ENCODE measurements around the gene RADIL.

GRCh38 chr7:4791101-4791737, 92.3 kb downstream of the RADIL start:
- TF ChIP-seq, protein P1, sequence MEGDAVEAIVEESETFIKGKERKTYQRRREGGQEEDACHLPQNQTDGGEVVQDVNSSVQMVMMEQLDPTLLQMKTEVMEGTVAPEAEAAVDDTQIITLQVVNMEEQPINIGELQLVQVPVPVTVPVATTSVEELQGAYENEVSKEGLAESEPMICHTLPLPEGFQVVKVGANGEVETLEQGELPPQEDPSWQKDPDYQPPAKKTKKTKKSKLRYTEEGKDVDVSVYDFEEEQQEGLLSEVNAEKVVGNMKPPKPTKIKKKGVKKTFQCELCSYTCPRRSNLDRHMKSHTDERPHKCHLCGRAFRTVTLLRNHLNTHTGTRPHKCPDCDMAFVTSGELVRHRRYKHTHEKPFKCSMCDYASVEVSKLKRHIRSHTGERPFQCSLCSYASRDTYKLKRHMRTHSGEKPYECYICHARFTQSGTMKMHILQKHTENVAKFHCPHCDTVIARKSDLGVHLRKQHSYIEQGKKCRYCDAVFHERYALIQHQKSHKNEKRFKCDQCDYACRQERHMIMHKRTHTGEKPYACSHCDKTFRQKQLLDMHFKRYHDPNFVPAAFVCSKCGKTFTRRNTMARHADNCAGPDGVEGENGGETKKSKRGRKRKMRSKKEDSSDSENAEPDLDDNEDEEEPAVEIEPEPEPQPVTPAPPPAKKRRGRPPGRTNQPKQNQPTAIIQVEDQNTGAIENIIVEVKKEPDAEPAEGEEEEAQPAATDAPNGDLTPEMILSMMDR (IDR thresholded peaks at IDR 0.05), result no peak
- no peak for TF ChIP-seq POLR2A (IDR thresholded peaks at IDR 0.05)

Measured in tibial nerve (tissue), 3 donors.